IPS-15b (cell line): ENCODE data around the gene GNG3.

Experiments
- H3K27me3 ChIP-seq: one replicate; pipeline ENCODE4 v1.6.1; 2013; ENCODE audit warnings: low read length; ENCODE audit not compliant: control insufficient read depth, insufficient read depth
- H3K36me3 ChIP-seq: one replicate; pipeline ENCODE4 v1.6.1; 2013; ENCODE audit warnings: low read length; ENCODE audit not compliant: control insufficient read depth, insufficient read depth
- H3K4me1 ChIP-seq: one replicate; pipeline ENCODE4 v1.6.1; 2013; ENCODE audit warnings: mild to moderate bottlenecking, low read length; ENCODE audit not compliant: control insufficient read depth, insufficient read depth
- H3K4me3 ChIP-seq: one replicate; pipeline ENCODE4 v1.5.1; 2013; ENCODE audit warnings: low read depth, low read length
- H3K9ac ChIP-seq: one replicate; pipeline ENCODE4 v1.6.1; 2013; ENCODE audit warnings: low read depth, mild to moderate bottlenecking, low read length
- H3K9me3 ChIP-seq: one replicate; pipeline ENCODE4 v1.6.1; 2013; ENCODE audit warnings: mild to moderate bottlenecking, low read length; ENCODE audit not compliant: control insufficient read depth, insufficient read depth

Gene GNG3

DNA sequence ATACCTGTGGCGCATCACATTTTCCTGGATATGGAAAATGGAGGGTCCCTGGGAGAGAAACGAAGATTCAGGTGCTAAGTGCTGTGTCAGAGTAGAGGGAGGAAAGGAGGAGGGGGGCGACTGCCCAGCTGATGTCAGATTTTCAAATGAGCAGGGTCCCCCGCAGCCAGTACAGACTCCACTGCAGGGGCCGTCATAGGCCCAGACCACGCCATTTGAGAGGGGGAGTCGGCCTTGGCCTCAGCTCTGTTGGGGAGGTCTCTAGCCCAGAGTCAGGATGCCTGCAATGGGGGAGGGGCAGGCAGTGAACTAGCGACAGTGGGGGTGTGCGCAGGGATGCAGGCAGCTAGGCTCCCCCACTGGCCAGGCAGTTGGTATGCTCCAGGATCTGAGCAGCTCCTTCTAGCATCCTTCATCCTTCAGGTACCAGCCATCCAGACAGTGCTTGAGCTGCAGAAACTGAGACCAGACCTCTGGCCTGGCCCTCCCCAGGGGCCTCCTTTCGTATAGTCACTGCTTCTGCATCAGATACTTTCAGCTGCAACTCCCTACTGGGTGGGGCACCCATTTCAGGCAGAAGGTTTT lies at the start of gene GNG3, which contains the start of gene BSCL2:
Gene GNG3 (plus strand): TSS at position 400 of the 585 bp plus-strand sequence. CDS start 620 bp downstream, outside the sequence.
Gene BSCL2 (minus strand): TSS at position 148 of the 585 bp plus-strand sequence. CDS start 229 bp downstream, outside the sequence.
- Histone ChIP-seq H3K9me3 (no peaks in the 10 kb centered on the region), H3K4me1 (peaks cover 8% of the 10 kb centered on the region), H3K4me3 (peak within 1 kb of the TSS; percentile 99), H3K36me3 (peaks cover 8% of the 10 kb centered on the region), H3K27me3 (no peaks in the 10 kb centered on the region), H3K9ac (peak within 1 kb of the TSS; percentile 74)

DNA sequence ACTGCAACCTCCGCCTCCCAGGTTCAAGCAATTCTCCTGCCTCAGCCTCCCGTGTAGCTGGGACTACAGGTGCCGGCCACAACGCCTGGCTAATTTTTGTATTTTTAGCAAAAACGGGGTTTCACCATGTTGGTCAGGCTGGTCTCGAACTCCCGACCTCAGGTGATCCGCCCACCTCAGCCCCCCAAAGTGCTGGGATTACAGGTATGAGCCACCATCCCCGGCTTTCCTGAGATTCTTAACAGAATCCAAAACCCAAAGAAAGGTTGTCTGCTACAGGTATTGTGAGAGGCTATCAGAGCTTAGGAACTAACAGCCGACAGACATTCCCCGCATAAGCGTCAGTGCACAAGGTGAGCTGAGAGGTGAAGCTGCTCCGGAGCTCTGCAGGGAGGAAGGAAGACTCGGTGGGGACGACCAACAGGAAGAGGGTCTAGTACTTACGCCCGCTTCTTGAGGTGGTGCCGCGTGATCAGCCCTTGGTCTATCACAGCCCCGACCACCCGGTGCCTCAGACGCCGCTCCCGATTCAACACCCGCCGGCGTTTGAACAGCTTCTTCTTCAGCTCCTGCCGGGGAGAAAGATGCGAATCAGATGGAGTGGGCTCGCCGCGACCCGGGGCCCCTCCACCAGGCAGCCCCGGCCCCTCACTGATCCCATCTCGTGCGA lies 42.9 kb upstream of the GNG3 start:
- Histone ChIP-seq H3K4me3 (peak overlapping the region; percentile 83), H3K36me3 (peaks cover 21% of the 10 kb centered on the region), H3K9ac (peak overlapping the region; percentile 94), H3K4me1 (peaks cover 9% of the 10 kb centered on the region), H3K9me3 (no peaks in the 10 kb centered on the region), H3K27me3 (no peaks in the 10 kb centered on the region)

DNA sequence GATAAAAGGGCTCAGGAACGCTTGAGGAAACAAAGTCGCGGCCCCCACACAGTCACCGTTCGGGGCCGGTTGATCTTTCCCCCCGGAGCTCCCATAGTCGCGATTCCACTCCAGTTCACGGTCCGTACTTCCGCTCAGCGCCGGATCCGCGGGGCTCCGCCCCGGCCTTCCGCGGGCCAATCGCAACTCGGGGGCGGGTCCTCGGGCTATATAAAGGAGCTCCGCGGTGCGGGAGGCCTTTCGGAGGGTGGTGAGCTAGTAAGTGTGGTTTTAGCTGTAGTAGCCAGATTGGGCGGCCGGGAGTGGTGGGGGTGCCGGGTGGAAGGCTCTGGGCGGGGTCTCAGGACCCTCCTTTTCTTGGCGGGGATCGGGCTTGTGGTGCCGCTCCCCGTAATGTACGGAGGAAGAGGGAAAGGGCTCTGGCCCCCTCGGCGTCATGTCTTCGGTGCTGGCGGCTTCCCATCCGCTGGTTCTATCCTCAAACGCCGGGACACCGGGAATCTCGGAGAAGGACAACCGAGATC lies 42.3 kb upstream of the GNG3 start, which contains the start of the genes C11orf98 and CSKMT:
Gene C11orf98 (minus strand): TSS at position 136 of the 524 bp plus-strand sequence. CDS start 41 bp downstream, at position 95.
Gene CSKMT (plus strand): TSS at position 238 of the 524 bp plus-strand sequence. CDS start 568 bp downstream, outside the sequence.
- Histone ChIP-seq H3K9me3 (no peaks in the 10 kb centered on the region), H3K4me1 (peaks cover 9% of the 10 kb centered on the region), H3K36me3 (peaks cover 21% of the 10 kb centered on the region), H3K9ac (peak within 1 kb of the TSS; percentile 97), H3K27me3 (no peaks in the 10 kb centered on the region), H3K4me3 (peak within 1 kb of the TSS; percentile 83)

DNA sequence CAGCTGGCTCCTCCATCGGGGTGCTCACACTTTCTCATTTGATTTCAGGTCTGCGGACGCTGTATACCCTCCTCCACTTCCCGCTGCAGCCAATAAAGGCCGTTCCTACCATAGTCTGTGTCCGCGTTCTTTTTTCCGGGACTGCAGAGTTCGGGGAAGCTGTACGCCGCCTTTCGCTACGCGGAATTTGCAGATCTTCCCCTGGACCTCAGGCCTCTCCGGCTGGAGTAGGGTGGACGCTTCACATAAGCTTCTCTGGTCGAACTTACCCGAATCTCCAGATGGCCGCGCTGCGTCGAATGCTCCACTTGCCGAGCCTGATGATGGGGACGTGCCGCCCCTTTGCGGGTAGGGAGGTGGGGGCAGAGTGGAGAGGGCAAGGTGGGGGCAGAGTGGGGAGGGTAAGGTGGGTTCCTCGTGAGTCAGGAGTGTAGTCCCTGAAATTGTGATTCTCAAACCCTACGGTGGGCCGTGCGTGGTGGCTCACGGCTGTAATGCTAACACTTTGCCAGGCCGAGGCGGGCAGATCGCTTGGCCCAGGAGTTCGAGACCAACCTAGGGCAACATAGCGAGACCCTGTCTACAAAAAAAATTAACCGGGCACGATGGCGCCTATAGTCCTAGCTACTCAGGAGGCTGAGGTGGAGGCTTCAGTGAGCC lies 41.7 kb upstream of the GNG3 start:
- H3K36me3 ChIP-seq: peaks cover 21% of the 10 kb centered on the region
- H3K27me3 ChIP-seq: no peaks in the 10 kb centered on the region
- H3K4me1 ChIP-seq: peaks cover 9% of the 10 kb centered on the region
- H3K4me3 ChIP-seq: peak overlapping the region; percentile 83
- no peaks in the 10 kb centered on the region for H3K9me3 ChIP-seq
- peak overlapping the region; percentile 97 for H3K9ac ChIP-seq

DNA sequence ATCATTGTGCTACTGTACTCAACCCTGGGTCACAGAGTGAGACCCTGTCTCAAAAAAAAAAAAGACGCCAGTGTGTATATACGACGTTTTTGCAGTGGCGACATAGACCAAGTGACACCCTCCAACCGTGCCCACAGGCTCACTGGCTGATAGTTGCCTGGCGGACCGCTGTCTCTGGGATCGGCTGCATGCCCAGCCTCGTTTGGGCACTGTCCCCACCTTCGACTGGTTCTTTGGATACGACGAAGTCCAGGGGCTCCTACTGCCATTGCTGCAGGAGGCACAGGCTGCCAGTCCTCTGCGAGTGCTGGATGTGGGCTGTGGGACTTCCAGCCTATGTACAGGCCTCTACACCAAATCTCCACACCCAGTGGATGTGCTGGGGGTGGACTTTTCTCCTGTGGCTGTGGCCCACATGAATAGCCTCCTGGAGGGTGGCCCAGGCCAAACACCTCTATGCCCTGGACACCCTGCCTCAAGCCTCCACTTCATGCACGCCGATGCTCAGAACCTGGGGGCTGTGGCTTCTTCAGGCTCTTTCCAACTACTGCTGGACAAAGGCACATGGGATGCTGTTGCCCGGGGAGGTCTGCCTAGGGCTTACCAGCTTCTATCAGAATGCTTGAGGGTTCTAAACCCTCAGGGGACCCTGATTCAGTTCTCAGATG lies 41.1 kb upstream of the GNG3 start:
- H3K9me3 ChIP-seq: no peaks in the 10 kb centered on the region
- H3K36me3 ChIP-seq: peaks cover 21% of the 10 kb centered on the region
- peak overlapping the region; percentile 83 for H3K4me3 ChIP-seq
- H3K27me3 ChIP-seq: no peaks in the 10 kb centered on the region
- H3K4me1 ChIP-seq: peaks cover 9% of the 10 kb centered on the region
- peak overlapping the region; percentile 97 for H3K9ac ChIP-seq

DNA sequence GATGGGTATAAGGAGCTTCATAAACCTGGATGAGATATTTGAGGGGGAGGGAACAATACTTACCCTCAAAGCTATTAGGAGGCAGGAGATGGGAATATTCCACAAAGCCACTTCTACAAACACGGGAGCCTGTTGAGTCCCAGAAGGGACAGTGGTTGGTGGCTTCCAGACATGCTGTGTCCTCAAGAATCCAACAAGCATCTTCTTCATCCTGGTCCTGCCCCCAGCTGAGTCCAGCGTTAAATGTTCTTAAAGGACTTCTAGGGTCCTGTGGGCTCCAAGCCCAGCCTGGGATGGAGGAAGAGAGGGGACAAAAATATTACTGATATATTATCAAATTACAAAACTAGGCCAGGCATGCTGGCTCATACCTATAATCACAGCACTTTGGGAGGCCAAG lies 40.0 kb upstream of the GNG3 start:
- Histone ChIP-seq H3K9ac (peak overlapping the region; percentile 77), H3K4me3 (peak overlapping the region; percentile 83), H3K4me1 (peaks cover 9% of the 10 kb centered on the region)

DNA sequence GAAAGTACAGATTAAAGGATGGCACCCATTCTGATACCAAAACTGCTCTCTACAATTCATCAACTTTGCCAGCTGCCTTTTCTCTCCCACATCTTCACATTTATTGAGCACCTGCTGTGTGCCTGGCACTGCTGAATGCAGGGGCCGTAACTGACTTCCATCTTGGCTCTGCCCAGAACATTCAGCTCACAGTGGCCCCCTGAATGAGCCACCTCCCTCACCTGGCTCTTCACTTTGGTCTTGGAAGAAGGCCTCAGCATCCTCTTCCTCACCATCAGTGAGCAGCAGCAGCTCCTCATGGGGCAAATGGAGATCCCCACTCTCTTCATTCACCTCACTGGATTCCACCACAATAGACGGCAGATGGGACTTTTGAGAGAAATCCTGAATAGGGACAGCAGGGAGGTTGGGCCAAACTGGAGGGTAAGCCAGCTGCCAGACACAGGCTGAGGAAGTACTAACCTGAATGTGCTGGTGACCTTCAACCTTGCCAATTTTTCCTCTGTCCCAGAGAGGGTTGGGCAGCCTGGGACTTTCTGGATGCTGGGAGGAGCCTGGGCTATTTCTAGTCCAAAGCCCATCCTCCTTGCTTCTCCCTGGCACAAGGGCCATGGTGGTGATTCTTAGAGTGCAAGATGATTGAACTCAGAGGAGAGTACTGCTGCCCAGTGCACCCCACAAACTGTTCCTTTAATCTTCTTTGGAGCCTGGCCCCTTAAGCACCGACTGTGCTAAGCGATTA lies 37.9 kb upstream of the GNG3 start:
- H3K27me3 ChIP-seq: no peaks in the 10 kb centered on the region
- no peak overlapping the region for H3K4me3 ChIP-seq
- no peaks in the 10 kb centered on the region for H3K9me3 ChIP-seq
- H3K9ac ChIP-seq: no peak overlapping the region
- H3K4me1 ChIP-seq: peaks cover 11% of the 10 kb centered on the region
- H3K36me3 ChIP-seq: peaks cover 9% of the 10 kb centered on the region

More for the DNA sequence above, 40.0 kb upstream of the GNG3 start:
- peaks cover 17% of the 10 kb centered on the region for H3K36me3 ChIP-seq
- no peaks in the 10 kb centered on the region for H3K9me3 ChIP-seq
- no peaks in the 10 kb centered on the region for H3K27me3 ChIP-seq

DNA sequence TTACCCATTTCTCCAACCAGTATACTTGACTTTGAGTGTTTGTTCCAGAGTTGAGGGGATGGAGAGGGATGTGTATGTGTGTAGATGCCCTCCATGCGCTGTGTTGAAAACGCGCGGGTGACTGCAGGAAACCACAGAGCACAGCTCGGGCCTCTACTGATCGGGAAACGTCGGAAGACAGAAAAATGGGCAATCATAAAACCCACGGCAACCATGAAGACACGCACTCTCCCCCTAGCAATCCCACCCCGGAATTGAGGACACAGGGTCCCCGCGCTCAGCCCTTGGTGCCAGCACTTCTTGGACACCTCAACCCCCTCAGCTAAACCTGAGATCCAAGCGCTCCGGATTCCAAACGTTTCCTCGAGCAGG lies 36.3 kb upstream of the GNG3 start:
- Histone ChIP-seq H3K9ac (peak overlapping the region; percentile 94), H3K4me3 (peak overlapping the region; percentile 94), H3K4me1 (peaks cover 9% of the 10 kb centered on the region), H3K9me3 (no peaks in the 10 kb centered on the region), H3K27me3 (no peaks in the 10 kb centered on the region), H3K36me3 (peaks cover 7% of the 10 kb centered on the region)

DNA sequence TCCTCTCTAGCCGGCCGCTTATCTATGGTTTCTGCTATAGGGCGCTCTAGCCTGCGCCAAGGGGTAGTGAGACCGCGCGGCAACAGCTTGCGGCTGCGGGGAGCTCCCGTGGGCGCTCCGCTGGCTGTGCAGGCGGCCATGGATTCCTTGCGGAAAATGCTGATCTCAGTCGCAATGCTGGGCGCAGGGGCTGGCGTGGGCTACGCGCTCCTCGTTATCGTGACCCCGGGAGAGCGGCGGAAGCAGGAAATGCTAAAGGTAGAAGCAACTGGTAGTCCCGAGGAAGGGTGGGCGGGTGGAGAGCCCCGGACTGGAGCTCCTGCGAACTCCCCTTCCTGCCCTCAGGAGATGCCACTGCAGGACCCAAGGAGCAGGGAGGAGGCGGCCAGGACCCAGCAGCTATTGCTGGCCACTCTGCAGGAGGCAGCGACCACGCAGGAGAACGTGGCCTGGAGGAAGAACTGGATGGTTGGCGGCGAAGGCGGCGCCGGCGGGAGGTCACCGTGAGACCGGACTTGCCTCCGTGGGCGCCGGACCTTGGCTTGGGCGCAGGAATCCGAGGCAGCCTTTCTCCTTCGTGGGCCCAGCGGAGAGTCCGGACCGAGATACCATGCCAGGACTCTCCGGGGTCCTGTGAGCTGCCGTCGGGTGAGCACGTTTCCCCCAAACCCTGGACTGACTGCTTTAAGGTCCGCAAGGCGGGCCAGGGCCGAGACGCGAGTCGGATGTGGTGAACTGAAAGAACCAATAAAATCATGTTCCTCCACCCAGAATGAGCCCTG lies 35.7 kb upstream of the GNG3 start, which contains the start of the genes LBHD1 and UQCC3:
Gene LBHD1 (minus strand): TSS at position 660 of the 782 bp plus-strand sequence. CDS start 2,236 bp downstream, outside the sequence.
Gene UQCC3 (plus strand): TSS at position 66 of the 782 bp plus-strand sequence. CDS start 73 bp downstream, at position 139.
- H3K4me1 ChIP-seq: peaks cover 6% of the 10 kb centered on the region
- peaks cover 2% of the 10 kb centered on the region for H3K36me3 ChIP-seq
- H3K27me3 ChIP-seq: no peaks in the 10 kb centered on the region

DNA sequence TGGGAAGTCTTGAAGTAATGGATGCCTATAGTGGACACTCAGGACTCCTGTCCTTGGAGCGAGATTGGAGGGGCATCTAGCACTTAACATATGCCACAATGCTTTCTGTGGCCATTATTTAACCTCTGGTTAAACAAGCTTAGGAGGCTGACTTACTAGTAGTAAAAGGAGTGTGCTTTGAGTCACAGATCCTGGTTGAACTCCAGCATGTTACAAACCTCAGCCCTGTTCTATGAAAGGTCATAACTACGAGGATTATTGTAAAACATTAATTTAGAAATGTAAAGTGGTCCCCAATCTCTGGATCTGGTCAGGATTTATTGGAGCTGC lies 34.3 kb upstream of the GNG3 start:
- Histone ChIP-seq H3K27me3 (no peaks in the 10 kb centered on the region), H3K4me1 (peaks cover 7% of the 10 kb centered on the region), H3K9me3 (no peaks in the 10 kb centered on the region), H3K36me3 (peaks cover 12% of the 10 kb centered on the region), H3K4me3 (peak overlapping the region; percentile 94), H3K9ac (no peak overlapping the region)

More for the DNA sequence above, 35.7 kb upstream of the GNG3 start, which contains the start of the genes LBHD1 and UQCC3:
- H3K4me3 ChIP-seq: peak within 1 kb of the TSS; percentile 94
- H3K9me3 ChIP-seq: no peaks in the 10 kb centered on the region
- peak within 1 kb of the TSS; percentile 94 for H3K9ac ChIP-seq
